Fibroblast of the conjunctiva (primary cell): ENCODE results near the gene ETV1.

ENCODE experiments used
- DNase-seq: peaks from one replicate; pipeline ENCODE4 v3.0.0-alpha.2; 2010; ENCODE audit warnings: low read depth

Gene ETV1

GRCh38 chr7:13989126-13989948 is at the start of gene ETV1:
Gene ETV1 (minus strand): TSS chr7:13989666. CDS start chr7:13989052, 614 bp downstream.
- DNase-seq = peak; percentile 63

- DNase-seq = no peak
Measured at GRCh38 chr7:14024406-14024805, 34.9 kb upstream of the ETV1 start.

GRCh38 chr7:14023838-14024237 is 34.4 kb upstream of the ETV1 start:
- DNase-seq = no peak

- DNase-seq = no peak
Measured at GRCh38 chr7:14023342-14023741, 33.9 kb upstream of the ETV1 start.

GRCh38 chr7:14021069-14021468 is 31.6 kb upstream of the ETV1 start:
- DNase-seq = no peak

GRCh38 chr7:14020339-14020900 is 31.0 kb upstream of the ETV1 start:
- no peak for DNase-seq

GRCh38 chr7:14018751-14019150 is 29.3 kb upstream of the ETV1 start:
- no peak for DNase-seq

- DNase-seq = no peak
Measured at GRCh38 chr7:14016950-14017349, 27.5 kb upstream of the ETV1 start.

- no peak for DNase-seq
Measured at GRCh38 chr7:14013898-14014297, 24.4 kb upstream of the ETV1 start.

- no peak for DNase-seq
Measured at GRCh38 chr7:14009453-14010418, 20.3 kb upstream of the ETV1 start.

- DNase-seq = no peak
Measured at GRCh38 chr7:14001139-14001538, 11.7 kb upstream of the ETV1 start.

GRCh38 chr7:14000247-14000646 is 10.8 kb upstream of the ETV1 start:
- DNase-seq = no peak

GRCh38 chr7:13998866-13999265 is 9.4 kb upstream of the ETV1 start:
- DNase-seq = no peak

GRCh38 chr7:13992596-13992964 is 3.1 kb upstream of the ETV1 start:
- DNase-seq = no peak

- no peak for DNase-seq
Measured at GRCh38 chr7:13991791-13992595, 2.5 kb upstream of the ETV1 start.

GRCh38 chr7:13990984-13991790 is 1.7 kb upstream of the ETV1 start:
- peak; percentile 97 for DNase-seq

GRCh38 chr7:13990319-13990983 is 985 bp upstream of the ETV1 start:
- no peak for DNase-seq

GRCh38 chr7:13989949-13990305 is 461 bp upstream of the ETV1 start:
- no peak for DNase-seq

- no peak for DNase-seq
Measured at GRCh38 chr7:13988731-13989125, 738 bp downstream of the ETV1 start.

GRCh38 chr7:13988065-13988464 is 1.4 kb downstream of the ETV1 start:
- no peak for DNase-seq

- DNase-seq = no peak
Measured at GRCh38 chr7:13987395-13987794, 2.1 kb downstream of the ETV1 start.
